ENCODE data around the gene LENG8. TPM values are rescaled to one million over a fixed set of nuclear protein-coding genes. Genes with fewer than 3 reads are reported as not detected.

The LENG8 gene
- total RNA-seq, 1 donor from 2014 or later = 52.5 TPM

Other genes starting within 250 kb of the LENG8 start
- 1,053 and 1,700 TPM in 2 replicates for gene RPS9, start 248.3 kb upstream of the LENG8 start, total RNA-seq
- gene LILRB3, start 226.2 kb upstream of the LENG8 start, total RNA-seq = not detected in 2 replicates
- not detected in 2 replicates for gene LILRA6, start 206.4 kb upstream of the LENG8 start, total RNA-seq
- gene LILRB5, start 191.9 kb upstream of the LENG8 start, total RNA-seq = not detected in 2 replicates
- not detected in 2 replicates for gene LILRB2, start 168.1 kb upstream of the LENG8 start, total RNA-seq
- not detected in 2 replicates for gene LILRA5, start 136.0 kb upstream of the LENG8 start, total RNA-seq
- not detected in 2 replicates for gene LILRA4, start 110.0 kb upstream of the LENG8 start, total RNA-seq
- gene LAIR1, start 84.3 kb upstream of the LENG8 start, total RNA-seq = not detected in 2 replicates
- gene TTYH1, start 33.7 kb upstream of the LENG8 start, total RNA-seq = not detected in 2 replicates
- 7.7 and 9.6 TPM in 2 replicates for gene LENG9, start 14.6 kb downstream of the LENG8 start, total RNA-seq
- gene CDC42EP5, start 24.1 kb downstream of the LENG8 start, total RNA-seq = 4.7 and 26.7 TPM in 2 replicates
- not detected in 2 replicates for gene LAIR2, start 53.6 kb downstream of the LENG8 start, total RNA-seq
- gene LILRA2, start 124.6 kb downstream of the LENG8 start, total RNA-seq = not detected in 2 replicates
- gene LILRA1, start 144.4 kb downstream of the LENG8 start, total RNA-seq = not detected in 2 replicates
- gene LILRB1, start 181.3 kb downstream of the LENG8 start, total RNA-seq = not detected in 2 replicates
- not detected in 2 replicates for gene LILRB4, start 213.8 kb downstream of the LENG8 start, total RNA-seq